HG02938 (cell line): ENCODE data around the gene MAPK1.

ENCODE experiments used
- ATAC-seq: cut with Tn5 transposase; IDR thresholded peaks from one replicate; pipeline ENCODE4 v1.9.1; 2021; ENCODE audit warnings: mild to moderate bottlenecking, moderate library complexity; ENCODE audit not compliant: unreplicated experiment

MAPK1 gene

DNA sequence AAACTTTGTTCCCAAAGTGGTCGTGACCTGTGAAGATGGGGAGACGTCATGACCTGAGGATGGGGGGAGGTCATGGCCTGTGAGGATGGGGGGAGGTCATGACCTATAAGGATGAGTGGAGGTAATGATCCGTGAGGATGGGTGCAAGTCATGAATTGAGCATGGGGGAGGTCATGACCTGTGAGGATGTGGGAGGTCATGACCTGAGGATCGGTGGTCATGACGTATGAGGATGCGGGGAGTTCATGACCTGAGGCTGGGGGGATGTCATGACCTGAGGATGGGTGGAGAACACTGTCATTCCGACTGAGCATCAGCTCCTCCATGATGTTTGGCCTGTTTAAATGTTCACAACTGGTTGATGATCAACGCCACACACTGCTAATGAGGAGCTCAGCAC, 157.8 kb downstream of the MAPK1 start:
- no peak for ATAC-seq

DNA sequence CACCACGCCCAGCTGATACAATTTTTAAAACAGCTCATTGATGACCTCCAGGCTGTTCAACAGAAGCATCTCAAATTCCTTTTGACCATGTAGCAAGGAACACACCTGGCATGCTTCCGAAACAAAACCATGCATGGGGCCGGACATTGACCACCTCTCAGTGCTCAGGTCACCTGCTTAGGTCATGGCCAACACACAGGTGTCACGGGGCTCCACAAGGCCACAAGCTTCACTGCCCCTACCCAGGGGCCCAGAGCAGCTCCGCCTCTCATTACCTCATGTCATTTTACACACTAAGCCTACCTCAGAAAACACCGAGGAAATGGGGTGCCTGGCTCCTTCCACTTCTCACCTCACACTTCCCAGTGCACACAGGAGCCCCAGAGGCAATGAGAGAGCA, 158.5 kb downstream of the MAPK1 start:
- no peak for ATAC-seq

DNA sequence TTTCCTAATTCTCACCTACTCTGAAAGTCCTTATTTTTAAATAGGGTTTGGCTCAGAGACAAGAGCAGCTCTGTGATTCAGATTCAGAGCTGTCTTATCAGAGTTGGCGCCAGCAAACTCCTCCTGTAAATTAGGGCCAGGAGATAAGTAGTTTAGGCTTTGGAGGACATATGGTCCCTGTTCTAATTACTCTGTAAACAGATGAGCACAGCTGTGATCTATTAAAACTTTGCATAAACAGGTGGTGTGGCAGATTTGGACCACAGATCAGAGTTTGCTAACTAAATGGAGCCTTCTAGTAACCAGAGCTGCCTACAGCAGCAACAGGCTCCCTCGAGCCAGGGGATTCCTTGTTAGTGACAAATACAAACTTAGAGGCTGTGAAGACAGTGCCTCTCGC, 159.8 kb downstream of the MAPK1 start:
- no peak for ATAC-seq
